Gastroesophageal sphincter (tissue), 3 donors: ENCODE measurements around the gene LIMCH1.

Source experiments
- EP300 ChIP-seq: sonication (generic); formaldehyde crosslinking; IDR thresholded peaks from one replicate; pipeline ENCODE4 v1.6.1; 2017; ENCODE audit warnings: antibody characterized with exemption, mild to moderate bottlenecking
- POLR2A ChIP-seq, 2 donors: fragments of 450-650 bp; IDR thresholded peaks; one replicate each; pipeline ENCODE4 v1.6.1; 2017; ENCODE audit warnings: antibody characterized with exemption in 2 of 2, mild to moderate bottlenecking in 2 of 2, moderate library complexity in 1 of 2
- POLR2AphosphoS5 ChIP-seq: sonication (generic); formaldehyde crosslinking; IDR thresholded peaks from one replicate; pipeline ENCODE4 v1.6.1; 2017; ENCODE audit warnings: antibody characterized with exemption
- TF ChIP-seq, protein P1 (sequence below), 4 experiments: fragments of 200-600 bp in 2 of 4; fragments of 450-650 bp in 2 of 4; sonication (generic) in 1 of 4; IDR thresholded peaks; one replicate each; pipeline ENCODE4 v1.5.1; 2017 to 2019; ENCODE audit warnings: antibody characterized with exemption in 4 of 4, mild to moderate bottlenecking in 2 of 4, moderate library complexity in 2 of 4

DNA sequence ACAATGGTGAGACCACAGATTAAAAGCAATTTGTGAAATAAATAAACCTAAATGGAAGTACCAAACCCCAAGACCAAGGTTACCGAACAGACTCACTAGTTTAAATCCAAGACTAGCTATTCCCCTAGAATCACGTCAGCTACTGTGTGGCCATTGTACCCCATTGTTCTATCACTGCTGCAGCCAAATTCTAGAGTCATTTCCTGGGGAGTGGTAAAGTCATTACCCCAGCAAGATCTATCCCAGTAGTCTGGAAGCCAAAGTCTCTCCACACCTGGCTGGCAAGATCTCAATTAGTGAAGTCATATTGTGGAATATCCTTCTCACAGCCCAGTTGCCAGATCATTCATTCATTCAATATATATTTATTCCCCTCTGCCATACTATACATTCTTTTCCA lies 143.1 kb downstream of the LIMCH1 start:
- TF ChIP-seq EP300 (no peak), POLR2A (IDR thresholded peaks at IDR 0.05) (no peak), POLR2AphosphoS5 (no peak)
- TF ChIP-seq, protein P1, sequence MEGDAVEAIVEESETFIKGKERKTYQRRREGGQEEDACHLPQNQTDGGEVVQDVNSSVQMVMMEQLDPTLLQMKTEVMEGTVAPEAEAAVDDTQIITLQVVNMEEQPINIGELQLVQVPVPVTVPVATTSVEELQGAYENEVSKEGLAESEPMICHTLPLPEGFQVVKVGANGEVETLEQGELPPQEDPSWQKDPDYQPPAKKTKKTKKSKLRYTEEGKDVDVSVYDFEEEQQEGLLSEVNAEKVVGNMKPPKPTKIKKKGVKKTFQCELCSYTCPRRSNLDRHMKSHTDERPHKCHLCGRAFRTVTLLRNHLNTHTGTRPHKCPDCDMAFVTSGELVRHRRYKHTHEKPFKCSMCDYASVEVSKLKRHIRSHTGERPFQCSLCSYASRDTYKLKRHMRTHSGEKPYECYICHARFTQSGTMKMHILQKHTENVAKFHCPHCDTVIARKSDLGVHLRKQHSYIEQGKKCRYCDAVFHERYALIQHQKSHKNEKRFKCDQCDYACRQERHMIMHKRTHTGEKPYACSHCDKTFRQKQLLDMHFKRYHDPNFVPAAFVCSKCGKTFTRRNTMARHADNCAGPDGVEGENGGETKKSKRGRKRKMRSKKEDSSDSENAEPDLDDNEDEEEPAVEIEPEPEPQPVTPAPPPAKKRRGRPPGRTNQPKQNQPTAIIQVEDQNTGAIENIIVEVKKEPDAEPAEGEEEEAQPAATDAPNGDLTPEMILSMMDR (IDR thresholded peaks at IDR 0.05) = no peak
